ENCODE data around the gene PNMA6F. TPM values are rescaled to one million over a fixed set of nuclear protein-coding genes. Genes with fewer than 3 reads are reported as not detected.

PNMA6F gene
- total RNA-seq, 2 donors from 2014 or later = not detected

DNA sequence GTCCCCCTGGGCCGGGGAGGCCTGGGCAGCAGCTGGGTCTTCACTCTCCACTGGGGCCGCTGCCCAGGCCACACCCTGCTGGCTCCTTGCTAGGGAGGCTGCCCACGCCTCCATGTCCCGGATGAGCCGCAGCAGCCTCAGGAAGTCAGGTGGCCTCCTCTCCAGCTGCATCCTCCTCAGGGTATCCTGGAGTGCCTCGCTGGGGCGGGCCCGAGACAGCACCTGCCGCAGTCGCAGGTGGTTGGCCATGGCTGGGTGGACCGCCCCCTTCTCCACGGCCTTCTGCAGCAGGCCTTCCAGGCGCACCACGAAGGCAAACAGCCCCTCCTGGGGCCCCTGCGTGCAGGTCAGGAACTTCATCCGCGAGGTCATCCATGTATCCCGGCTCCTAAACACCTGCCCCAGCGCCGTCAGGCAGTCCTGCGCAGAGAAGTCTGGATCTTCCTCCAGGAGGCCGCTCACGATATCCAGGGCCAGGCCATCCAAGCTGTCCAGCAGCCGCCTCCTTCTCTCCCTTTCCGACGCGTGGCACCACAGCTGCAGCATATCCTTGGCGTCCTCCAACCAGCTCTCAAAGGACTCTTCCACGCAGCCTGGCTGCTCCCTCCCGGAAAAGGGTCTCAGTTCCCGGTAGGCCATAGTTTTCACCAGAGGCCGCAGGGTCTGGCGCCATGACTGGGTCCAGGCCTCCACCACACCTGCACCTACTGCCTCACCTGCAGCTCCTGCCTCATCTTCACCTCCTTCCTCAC, 2.1 kb downstream of the PNMA6F start:
- H3K4me1 ChIP-seq (ENCODE audit: control insufficient read depth, insufficient read depth, low read length) = no peaks in the 10 kb centered on the region
- no peak overlapping the region for H3K9ac ChIP-seq (ENCODE audit: extremely low read depth, low read length, poor library complexity, severe bottlenecking)
- no peak for DNase-seq
- TF ChIP-seq CTCF (conservative IDR thresholded peaks at IDR 0.05) = no peak
- H3K4me3 Mint-ChIP-seq = no peak overlapping the region
- H3K36me3 Mint-ChIP-seq (ENCODE audit: low read depth) = no peaks in the 10 kb centered on the region
- no peaks in the 10 kb centered on the region for H3K4me1 Mint-ChIP-seq
- no peaks in the 10 kb centered on the region for H3K36me3 ChIP-seq (ENCODE audit: control insufficient read depth, insufficient read depth, low read length)
- H3K9me3 Mint-ChIP-seq = peaks cover 33% of the 10 kb centered on the region
- WGBS, 2 experiments (ENCODE audit: insufficient coverage in 1 of 2, insufficient read length in 1 of 2) = 93 to 96% methylated on average over 8 to 33 of the region's 33 CpGs
- H3K27ac ChIP-seq (ENCODE audit: low read depth, low read length) = no peak overlapping the region
- no peak overlapping the region for H3K4me3 ChIP-seq (ENCODE audit: low read length)
- H3K9me3 ChIP-seq (ENCODE audit: control insufficient read depth, low read length) = no peaks in the 10 kb centered on the region
- no peak overlapping the region for H3K27ac Mint-ChIP-seq
- peaks cover 5% of the 10 kb centered on the region for H3K27me3 Mint-ChIP-seq (ENCODE audit: insufficient read depth)
- H3K27me3 ChIP-seq (ENCODE audit: control insufficient read depth, insufficient read depth, low read length, poor library complexity, severe bottlenecking) = no peaks in the 10 kb centered on the region

DNA sequence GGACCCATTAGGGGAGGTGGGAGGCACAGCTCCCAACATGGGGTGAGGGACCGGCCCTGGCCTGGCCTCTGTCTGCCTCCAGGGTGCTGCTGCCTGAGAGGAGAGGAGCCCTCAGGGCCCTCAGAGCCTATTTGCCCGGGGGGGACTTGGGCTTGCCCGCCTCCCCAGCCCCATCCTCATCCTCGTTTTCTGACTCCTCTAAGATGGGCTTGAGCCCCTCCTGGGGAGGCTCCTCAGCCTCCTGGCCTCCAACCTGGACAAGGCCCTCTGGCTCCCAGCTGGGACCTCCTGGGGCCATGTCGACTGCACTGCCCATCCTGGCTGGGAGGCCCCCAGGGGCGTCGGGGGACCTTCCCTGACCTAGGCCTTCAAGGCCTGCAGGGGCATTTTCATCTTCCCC, 2.8 kb downstream of the PNMA6F start:
- H3K4me1 Mint-ChIP-seq = no peaks in the 10 kb centered on the region
- 67 to 90% methylated on average over 1 to 7 of the region's 7 CpGs for WGBS, 2 experiments (ENCODE audit: insufficient coverage in 1 of 2, insufficient read length in 1 of 2)
- H3K9me3 Mint-ChIP-seq = peaks cover 28% of the 10 kb centered on the region

GRCh38 chrX:153317996-153318722, 3.4 kb downstream of the PNMA6F start:
- Histone ChIP-seq H3K4me1 (ENCODE audit: control insufficient read depth, insufficient read depth, low read length) (no peaks in the 10 kb centered on the region), H3K9ac (ENCODE audit: extremely low read depth, low read length, poor library complexity, severe bottlenecking) (no peak overlapping the region), H3K27ac (ENCODE audit: low read depth, low read length) (no peak overlapping the region), H3K4me3 (ENCODE audit: low read length) (no peak overlapping the region), H3K36me3 (ENCODE audit: control insufficient read depth, insufficient read depth, low read length) (no peaks in the 10 kb centered on the region), H3K27me3 (ENCODE audit: control insufficient read depth, insufficient read depth, low read length, poor library complexity, severe bottlenecking) (no peaks in the 10 kb centered on the region), H3K9me3 (ENCODE audit: control insufficient read depth, low read length) (no peaks in the 10 kb centered on the region)
- WGBS, 2 experiments (ENCODE audit: insufficient coverage in 1 of 2, insufficient read length in 1 of 2) = 91% methylated on average over 18 of the region's 20 CpGs; no CpG with 5 or more reads in 1 of the 2 experiments
- DNase-seq = no peak
- no peak overlapping the region for H3K4me3 Mint-ChIP-seq
- H3K27me3 Mint-ChIP-seq (ENCODE audit: insufficient read depth) = peaks cover 4% of the 10 kb centered on the region
- TF ChIP-seq CTCF (conservative IDR thresholded peaks at IDR 0.05) = no peak
- no peaks in the 10 kb centered on the region for H3K36me3 Mint-ChIP-seq (ENCODE audit: low read depth)
- H3K4me1 Mint-ChIP-seq = no peaks in the 10 kb centered on the region
- H3K9me3 Mint-ChIP-seq = peaks cover 27% of the 10 kb centered on the region
- H3K27ac Mint-ChIP-seq = no peak overlapping the region

More for the DNA sequence above, 2.8 kb downstream of the PNMA6F start:
- no peak for DNase-seq
- Mint-ChIP-seq H3K27ac (no peak overlapping the region), H3K27me3 (ENCODE audit: insufficient read depth) (peaks cover 4% of the 10 kb centered on the region), H3K4me3 (no peak overlapping the region), H3K36me3 (ENCODE audit: low read depth) (no peaks in the 10 kb centered on the region)
- Histone ChIP-seq H3K9ac (ENCODE audit: extremely low read depth, low read length, poor library complexity, severe bottlenecking) (no peak overlapping the region), H3K27me3 (ENCODE audit: control insufficient read depth, insufficient read depth, low read length, poor library complexity, severe bottlenecking) (no peaks in the 10 kb centered on the region), H3K9me3 (ENCODE audit: control insufficient read depth, low read length) (no peaks in the 10 kb centered on the region), H3K36me3 (ENCODE audit: control insufficient read depth, insufficient read depth, low read length) (no peaks in the 10 kb centered on the region), H3K4me1 (ENCODE audit: control insufficient read depth, insufficient read depth, low read length) (no peaks in the 10 kb centered on the region), H3K4me3 (ENCODE audit: low read length) (no peak overlapping the region), H3K27ac (ENCODE audit: low read depth, low read length) (no peak overlapping the region)
- no peak for TF ChIP-seq CTCF (conservative IDR thresholded peaks at IDR 0.05)
